H1 (cell line): ENCODE results near the gene ZNF695. TPM values are rescaled to one million over a fixed set of nuclear protein-coding genes. Genes with fewer than 3 reads are reported as not detected.

ENCODE experiments used
- CTCF ChIA-PET: fragments of 300-600 bp; sonication (Branson Sonifier 250); formaldehyde crosslinking; loops from one replicate; lab custom pipeline; 2021; ENCODE audit not compliant: partially characterized antibody; lab: Charles Lee
- POLR2A ChIA-PET: fragments of 300-600 bp; sonication (Branson Sonifier 250); formaldehyde crosslinking; loops from one replicate; lab custom pipeline; 2021; ENCODE audit warnings: inconsistent platforms; ENCODE audit not compliant: partially characterized antibody; lab: Charles Lee
- DNase-seq, 2 experiments: peaks; one replicate each; pipeline versions ENCODE4 v3.0.0 to v3.0.0-alpha.2; 2010 to 2022; ENCODE audit warnings: low spot score in 2 of 2, low read depth in 1 of 2, mixed read lengths in 1 of 2
- FAIRE-seq: peaks from 2 replicates; lab custom pipeline; 2011; peaks lifted over from hg19 to GRCh38; lab: Jason Lieb, UNC
- H2AFZ ChIP-seq: 2 replicates; pipeline ENCODE4 v1.8.1; 2012; ENCODE audit warnings: low read length, inconsistent platforms
- H2AK5ac ChIP-seq: 2 replicates; pipeline ENCODE4 v1.6.1; 2013; ENCODE audit warnings: low read depth, low read length
- H2BK120ac ChIP-seq: replicated peaks from 2 replicates; pipeline ENCODE3; 2013; ENCODE audit warnings: low read depth, low read length, inconsistent platforms
- H2BK12ac ChIP-seq: 2 replicates; pipeline ENCODE4 v1.6.1; 2013; ENCODE audit warnings: low read depth, low read length
- H2BK15ac ChIP-seq: 2 replicates; pipeline ENCODE4 v1.6.1; 2013; ENCODE audit warnings: low read length
- H2BK20ac ChIP-seq: 2 replicates; pipeline ENCODE4 v1.6.1; 2013; ENCODE audit warnings: low read length
- H2BK5ac ChIP-seq: 2 replicates; pipeline ENCODE4 v1.6.1; 2013; ENCODE audit warnings: low read depth, low read length
- H3K14ac ChIP-seq: 2 replicates; pipeline ENCODE4 v1.6.1; 2013; ENCODE audit warnings: inconsistent platforms; ENCODE audit not compliant: insufficient read length
- H3K18ac ChIP-seq: 2 replicates; pipeline ENCODE4 v1.6.1; 2013; ENCODE audit warnings: low read length; ENCODE audit errors: extremely low read depth
- H3K23ac ChIP-seq: 2 replicates; pipeline ENCODE4 v1.6.1; 2013; ENCODE audit warnings: inconsistent platforms; ENCODE audit not compliant: insufficient read length
- H3K23me2 ChIP-seq: 2 replicates; pipeline ENCODE4 v1.6.1; 2013; ENCODE audit warnings: low read depth, low read length
- H3K27ac ChIP-seq: 2 replicates; pipeline ENCODE4 v1.6.1; 2011; ENCODE audit warnings: low read depth, low read length, inconsistent platforms
- H3K27me3 ChIP-seq, 4 experiments: replicated peaks in 1 of 4; 1 replicate in 1 of 4; 2 replicates in 3 of 4; pipeline versions ENCODE4 v1.6.1 to v1.8.1; 2011 to 2013; ENCODE audit warnings: low read length in 3 of 4, mild to moderate bottlenecking in 3 of 4, inconsistent platforms in 2 of 4, mixed read lengths in 2 of 4, moderate library complexity in 1 of 4; ENCODE audit not compliant: control insufficient read depth in 3 of 4, insufficient read depth in 3 of 4; ENCODE audit errors: extremely low read depth in 1 of 4
- H3K36me3 ChIP-seq, 4 experiments: 2 replicates each; pipeline versions ENCODE4 v1.6.1 to v1.8.1; 2011 to 2013; ENCODE audit warnings: mild to moderate bottlenecking in 4 of 4, low read length in 3 of 4, moderate library complexity in 2 of 4, control low read depth in 1 of 4, inconsistent platforms in 1 of 4; ENCODE audit not compliant: insufficient read depth in 4 of 4, control insufficient read depth in 2 of 4
- H3K4ac ChIP-seq: replicated peaks from 2 replicates; pipeline ENCODE3; 2013; ENCODE audit warnings: low read length, low read depth, mixed read lengths, inconsistent platforms; ENCODE audit not compliant: insufficient read length
- H3K4me1 ChIP-seq, 4 experiments: replicated peaks in 1 of 4; 1 replicate in 1 of 4; 2 replicates in 3 of 4; pipeline versions ENCODE4 v1.6.1 to v1.8.1; 2011 to 2013; ENCODE audit warnings: low read length in 3 of 4, inconsistent platforms in 2 of 4, mixed read lengths in 1 of 4; ENCODE audit not compliant: insufficient read depth in 4 of 4, control insufficient read depth in 3 of 4
- H3K4me2 ChIP-seq, 2 experiments: 2 replicates each; pipeline versions ENCODE4 v1.6.1 to v1.8.1; 2011 to 2013; ENCODE audit warnings: low read depth in 2 of 2, low read length in 2 of 2, control low read depth in 1 of 2, inconsistent platforms in 1 of 2, mild to moderate bottlenecking in 1 of 2; ENCODE audit not compliant: insufficient read depth in 1 of 2
- H3K4me3 ChIP-seq, 4 experiments: fragments of 200-600, 300-600 bp in 1 of 4; sonication (generic), shearing (Covaris generic), sonication (Bioruptor Twin) in 1 of 4; 2 replicates each; pipeline versions ENCODE4 v1.5.1 to v1.8.1; 2011 to 2016; ENCODE audit warnings: low read length in 4 of 4, low read depth in 3 of 4, control low read depth in 2 of 4, inconsistent platforms in 2 of 4, mild to moderate bottlenecking in 2 of 4, mixed read lengths in 1 of 4, moderate library complexity in 1 of 4; ENCODE audit not compliant: insufficient read depth in 2 of 4; ENCODE audit errors: extremely low read depth in 1 of 4
- H3K56ac ChIP-seq: replicated peaks from 2 replicates; pipeline ENCODE3; 2013; ENCODE audit warnings: low read depth, mild to moderate bottlenecking, mixed read lengths, low read length, inconsistent platforms; ENCODE audit not compliant: insufficient read length
- H3K79me1 ChIP-seq: 2 replicates; pipeline ENCODE4 v1.6.1; 2013; ENCODE audit warnings: low read depth, low read length, control low read depth
- H3K79me2 ChIP-seq, 2 experiments: 2 replicates each; pipeline versions ENCODE4 v1.6.1 to v1.8.1; 2012 to 2013; ENCODE audit warnings: low read length in 2 of 2, mild to moderate bottlenecking in 2 of 2, inconsistent platforms in 1 of 2; ENCODE audit not compliant: insufficient read depth in 2 of 2, control insufficient read depth in 1 of 2
- H3K9ac ChIP-seq, 4 experiments: replicated peaks in 1 of 4; 1 replicate in 1 of 4; 2 replicates in 3 of 4; pipeline versions ENCODE4 v1.6.1 to v1.8.1; 2011 to 2013; ENCODE audit warnings: low read depth in 3 of 4, low read length in 3 of 4, control low read depth in 2 of 4, mild to moderate bottlenecking in 2 of 4, moderate library complexity in 2 of 4, inconsistent platforms in 1 of 4; ENCODE audit errors: extremely low read depth in 1 of 4
- H3K9me3 ChIP-seq, 2 experiments: 2 replicates each; pipeline versions ENCODE4 v1.6.1 to v1.8.1; 2012 to 2013; ENCODE audit warnings: mild to moderate bottlenecking in 2 of 2, moderate library complexity in 2 of 2, control low read depth in 1 of 2, inconsistent platforms in 1 of 2, low read depth in 1 of 2, low read length in 1 of 2, mixed read lengths in 1 of 2; ENCODE audit not compliant: insufficient read depth in 2 of 2
- H4K20me1 ChIP-seq, 2 experiments: replicated peaks in 1 of 2; 2 replicates each; pipeline versions ENCODE3 to v1.8.1; 2011 to 2013; ENCODE audit warnings: inconsistent platforms in 2 of 2, low read length in 2 of 2, mild to moderate bottlenecking in 1 of 2; ENCODE audit not compliant: insufficient read depth in 2 of 2, control insufficient read depth in 1 of 2
- H4K5ac ChIP-seq: 2 replicates; pipeline ENCODE4 v1.6.1; 2013; ENCODE audit warnings: low read length, low read depth, mixed read lengths, inconsistent platforms; ENCODE audit not compliant: insufficient read length
- H4K8ac ChIP-seq: 2 replicates; pipeline ENCODE4 v1.8.0; 2013; ENCODE audit warnings: mild to moderate bottlenecking, moderate library complexity, low read length, inconsistent platforms; ENCODE audit not compliant: insufficient read depth; ENCODE audit errors: extremely low read depth
- H4K91ac ChIP-seq: replicated peaks from 2 replicates; pipeline ENCODE3; 2013; ENCODE audit warnings: low read length, mixed read lengths, inconsistent platforms; ENCODE audit not compliant: insufficient read length
- POU5F1 ChIP-seq: IDR thresholded peaks from 2 replicates; pipeline ENCODE4 v1.6.1; 2011; ENCODE audit warnings: low read depth, mild to moderate bottlenecking, low read length, moderate library complexity
- ZNF274 ChIP-seq: IDR thresholded peaks from 2 replicates; pipeline ENCODE4 v1.7.0; 2012; ENCODE audit warnings: low read length, borderline replicate concordance; ENCODE audit errors: extremely low read depth
- WGBS, 2 experiments: shearing (Covaris generic) in 1 of 2; methylation state at CpG; one replicate each; pipeline versions ENCODE4 v1.1.6 to v1.1.7; 2013 to 2015; ENCODE audit warnings: low lambda C conversion rate in 2 of 2, mixed read lengths in 2 of 2, inconsistent platforms in 1 of 2, low coverage in 1 of 2, missing lambda C conversion rate in 1 of 2; ENCODE audit not compliant: insufficient replicate concordance in 2 of 2, insufficient coverage in 1 of 2, insufficient read length in 1 of 2; ENCODE audit errors: extremely low coverage in 1 of 2, missing lambda C conversion rate in 1 of 2; 5-methylcytosine and 5-hydroxymethylcytosine counted together
- polyA plus RNA-seq, 7 experiments: library from polyadenylated mRNA; depleted of rRNA in 3 of 7; stranded (reverse) in 5 of 7; unstranded in 2 of 7; fragments of >200 nt in 5 of 7; fragments of 200-250 nt in 2 of 7; gene quantifications; 1 replicate in 5 of 7; 2 replicates in 1 of 7; 4 replicates in 1 of 7; pipeline versions ENCODE4 v1.2.1 to v1.2.3, GENCODE V29; 2011 to 2013; ENCODE audit warnings: missing spikeins in 2 of 7, mixed read lengths in 2 of 7
- total RNA-seq: library from RNA; stranded (reverse); fragmentation: NEBNext Ultra II Directional; extraction: Animal tissue kit (Norgen Biotek cat#: 25700); gene quantifications from 2 replicates; pipeline ENCODE4 v1.2.1, GENCODE V29; 2021

Gene ZNF695
- total and polyA plus RNA-seq, 2 of the 8 experiments (the other 6 are each of a cell fraction or from before 2014, with no cell fraction given) = 9.2 to 27.0 TPM

DNA sequence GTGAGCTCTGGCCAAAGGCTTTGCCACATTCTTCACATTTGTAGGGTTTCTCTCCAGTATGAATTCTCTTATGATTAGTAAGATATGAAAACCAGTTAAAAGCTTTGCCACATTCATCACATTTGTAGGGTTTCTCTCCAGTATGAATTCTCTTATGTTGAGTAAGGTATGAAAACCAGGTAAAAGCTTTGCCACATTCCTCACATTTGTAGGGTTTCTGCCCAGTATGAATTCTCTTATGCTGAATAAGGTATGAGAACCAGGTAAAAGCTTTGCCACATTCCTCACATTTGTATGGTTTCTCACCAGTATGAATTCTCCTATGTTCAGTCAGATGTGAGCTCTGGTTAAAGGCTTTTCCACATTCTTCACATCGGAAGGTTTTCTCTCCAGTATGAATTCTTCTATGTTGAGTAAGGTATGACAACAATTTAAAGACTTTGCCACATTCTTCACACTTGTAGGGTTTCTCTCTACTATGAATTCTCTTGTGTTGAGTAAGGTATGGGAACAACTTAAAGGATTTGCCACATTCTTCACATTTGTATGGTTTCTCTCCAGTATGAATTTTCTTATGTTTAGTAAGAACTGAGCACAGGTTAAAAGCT, 20.7 kb downstream of the ZNF695 start:
- H2BK12ac ChIP-seq = no peak overlapping the region
- no peak overlapping the region for H4K91ac ChIP-seq
- H3K4me1 ChIP-seq = no peaks in the 10 kb centered on the region
- H3K14ac ChIP-seq = no peak overlapping the region
- ChIA-PET CTCF (no interaction called here), POLR2A (no interaction called here)
- H3K56ac ChIP-seq = no peak overlapping the region
- no peaks in the 10 kb centered on the region for H3K79me1 ChIP-seq
- H3K4me2 ChIP-seq = no peak overlapping the region
- no peak for TF ChIP-seq POU5F1
- TF ChIP-seq ZNF274 = peak; percentile 99
- FAIRE-seq (no peak), DNase-seq (no peak)
- peak overlapping the region in 1 of 4 experiments; percentile 39; a peak in 1 of 8 replicates for H3K4me3 ChIP-seq
- H3K4ac ChIP-seq = no peak overlapping the region
- 95% methylated on average over 1 of the region's 1 CpG; no CpG with 5 or more reads in 1 of the 2 experiments for WGBS, 2 experiments
- H3K9me3 ChIP-seq = peaks cover 81 to 86% of the 10 kb centered on the region in 2 experiments
- H4K20me1 ChIP-seq = no peaks in the 10 kb centered on the region
- H2BK15ac ChIP-seq = no peak overlapping the region
- H4K8ac ChIP-seq = no peak overlapping the region
- no peaks in the 10 kb centered on the region for H3K27me3 ChIP-seq
- H3K36me3 ChIP-seq = peaks cover 20 to 91% (median 55%) of the 10 kb centered on the region in 4 experiments
- H4K5ac ChIP-seq = no peak overlapping the region
- no peak overlapping the region for H2BK120ac ChIP-seq
- H2AFZ ChIP-seq = no peak overlapping the region
- H3K23me2 ChIP-seq = no peaks in the 10 kb centered on the region
- no peak overlapping the region for H3K27ac ChIP-seq
- no peak overlapping the region for H2AK5ac ChIP-seq
- no peak overlapping the region for H3K9ac ChIP-seq
- H2BK5ac ChIP-seq = no peak overlapping the region
- H3K18ac ChIP-seq = no peak overlapping the region
- H3K79me2 ChIP-seq = no peaks in the 10 kb centered on the region
- no peak overlapping the region for H3K23ac ChIP-seq
- H2BK20ac ChIP-seq = no peak overlapping the region
